Spinal cord (tissue), 10 donors: ENCODE data around the gene HSPB7. TPM values are rescaled to one million over a fixed set of nuclear protein-coding genes. Genes with fewer than 3 reads are reported as not detected.

Experiments
- DNase-seq, 6 donors: peaks; one replicate each; pipeline versions ENCODE4 v3.0.0 to v3.0.0-alpha.2; 2013 to 2015; ENCODE audit warnings: low spot score in 6 of 6, low read depth in 4 of 6
- H3K27ac ChIP-seq: one replicate; pipeline ENCODE4 v1.5.1; 2013; ENCODE audit warnings: low read depth, low read length, control low read depth
- H3K27me3 ChIP-seq: one replicate; pipeline ENCODE4 v1.6.1; 2013; ENCODE audit warnings: low read length; ENCODE audit not compliant: control insufficient read depth, insufficient read depth
- H3K36me3 ChIP-seq: one replicate; pipeline ENCODE4 v1.6.1; 2013; ENCODE audit warnings: low read length; ENCODE audit not compliant: control insufficient read depth, insufficient read depth
- H3K4me1 ChIP-seq: one replicate; pipeline ENCODE4 v1.6.1; 2013; ENCODE audit warnings: low read length; ENCODE audit not compliant: control insufficient read depth, insufficient read depth
- H3K4me3 ChIP-seq: one replicate; pipeline ENCODE4 v1.5.1; 2013; ENCODE audit warnings: low read depth, low read length, control low read depth
- H3K9me3 ChIP-seq: one replicate; pipeline ENCODE4 v1.6.1; 2013; ENCODE audit warnings: low read length; ENCODE audit not compliant: control insufficient read depth, insufficient read depth
- WGBS: methylation state at CpG from one replicate; pipeline ENCODE4 v1.1.5; 2013; ENCODE audit warnings: missing lambda C conversion rate; ENCODE audit not compliant: insufficient coverage; 5-methylcytosine and 5-hydroxymethylcytosine counted together
- polyA plus RNA-seq, 2 donors: library from polyadenylated mRNA; unstranded; fragments of 120-200 nt; gene quantifications; one replicate each; pipeline ENCODE4 v1.2.1, GENCODE V29; 2013; ENCODE audit not compliant: insufficient read length in 2 of 2
- total RNA-seq, 2 donors: library from RNA; depleted of rRNA in 1 of 2; stranded (reverse); fragments of 120-200 nt in 1 of 2; fragments of >200 nt in 1 of 2; gene quantifications; one replicate each; pipeline versions ENCODE4 v1.2.3 to v1.2.4, GENCODE V29; 2013 to 2014
- donor health status: healthy.

Gene HSPB7
- total and polyA plus RNA-seq, 4 donors: 1.4 to 2.7 (median 2.1) TPM

DNA sequence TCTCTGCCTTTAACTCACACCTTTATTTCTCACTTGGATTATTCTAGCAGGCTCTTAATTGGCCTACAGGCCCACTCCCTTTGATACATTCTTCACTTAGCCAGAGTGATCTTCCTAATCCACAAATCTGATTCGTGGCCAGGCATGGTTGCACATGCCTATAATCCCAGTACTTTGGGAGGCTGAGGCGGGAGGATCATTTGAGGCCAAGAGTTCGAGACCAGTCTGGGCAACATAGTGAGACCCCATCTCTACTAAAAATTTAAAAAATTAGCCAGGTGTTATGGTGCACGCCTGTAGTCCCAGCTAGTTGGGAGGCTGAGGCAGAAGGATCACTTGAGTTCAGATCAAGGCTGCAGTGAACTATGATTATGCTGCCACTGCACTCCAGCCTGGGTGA lies 44.1 kb downstream of the HSPB7 start:
- Histone ChIP-seq H3K27me3 (no peaks in the 10 kb centered on the region), H3K4me1 (peaks cover 7% of the 10 kb centered on the region), H3K9me3 (no peaks in the 10 kb centered on the region), H3K27ac (no peak overlapping the region), H3K36me3 (peaks cover 16% of the 10 kb centered on the region), H3K4me3 (no peak overlapping the region)
- WGBS: 100% methylated on average over 1 of the region's 4 CpGs
- DNase-seq: no peak

DNA sequence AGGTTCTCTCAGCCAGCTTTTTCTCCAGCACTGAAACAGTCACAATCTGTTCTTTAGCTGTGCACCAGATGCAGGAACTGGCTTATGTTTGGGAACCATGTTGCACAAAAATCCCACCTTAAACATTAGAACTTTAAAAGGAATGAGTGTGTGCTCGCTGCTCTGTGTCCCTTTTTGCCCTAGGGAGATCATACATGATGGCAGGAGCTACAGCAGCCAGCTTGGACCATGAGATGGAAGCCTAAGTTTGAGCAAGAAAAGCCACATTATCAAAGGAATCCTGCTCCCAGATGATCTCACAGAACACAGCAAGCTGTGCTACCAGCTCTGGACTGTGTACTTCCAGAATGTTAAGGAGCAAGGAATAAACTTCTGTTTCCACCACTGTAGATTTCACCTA lies 45.4 kb downstream of the HSPB7 start:
- 100% methylated on average over 1 of the region's 1 CpG for WGBS
- Histone ChIP-seq H3K27me3 (no peaks in the 10 kb centered on the region), H3K9me3 (no peaks in the 10 kb centered on the region), H3K36me3 (peaks cover 21% of the 10 kb centered on the region), H3K4me3 (no peak overlapping the region), H3K27ac (no peak overlapping the region), H3K4me1 (peaks cover 7% of the 10 kb centered on the region)
- no peak for DNase-seq

- peaks cover 20% of the 10 kb centered on the region for H3K4me1 ChIP-seq
- no peak for DNase-seq
Observed at GRCh38 chr1:15970911-15971310, 46.9 kb downstream of the HSPB7 start.

DNA sequence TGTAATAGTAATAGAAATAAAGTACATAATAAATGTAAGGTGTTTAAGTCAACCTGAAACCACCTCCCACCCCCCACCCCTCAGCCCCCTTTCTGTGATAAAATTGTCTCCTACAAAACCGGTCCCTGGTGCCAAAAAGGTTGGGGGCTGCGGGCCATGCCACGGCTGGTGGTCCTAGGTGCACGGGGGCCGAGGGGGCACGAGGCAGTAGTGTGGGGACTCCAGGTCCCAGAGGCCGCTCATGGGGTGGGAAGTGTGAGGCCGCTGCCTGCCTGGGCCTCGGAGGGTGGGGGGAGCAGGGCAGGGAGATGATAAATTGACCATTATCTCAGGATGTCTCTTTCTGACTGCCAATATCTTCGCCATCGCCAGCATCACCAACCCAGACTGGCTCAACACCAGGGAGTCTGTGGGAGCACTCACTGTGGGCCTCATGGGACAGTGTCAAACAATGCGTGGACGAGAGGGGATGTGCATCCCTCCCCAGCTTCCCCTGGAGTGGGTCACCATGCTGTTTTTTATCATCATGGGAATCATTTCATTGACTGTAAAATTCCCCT lies 48.4 kb downstream of the HSPB7 start:
- Histone ChIP-seq H3K27me3 (no peaks in the 10 kb centered on the region), H3K36me3 (peaks cover 26% of the 10 kb centered on the region), H3K4me1 (peaks cover 14% of the 10 kb centered on the region), H3K27ac (no peak overlapping the region), H3K9me3 (no peaks in the 10 kb centered on the region), H3K4me3 (no peak overlapping the region)
- DNase-seq: no peak
- WGBS: 94% methylated on average over 11 of the region's 13 CpGs

More at GRCh38 chr1:15970911-15971310, 46.9 kb downstream of the HSPB7 start:
- no peaks in the 10 kb centered on the region for H3K9me3 ChIP-seq
- H3K4me3 ChIP-seq: no peak overlapping the region
- H3K27me3 ChIP-seq: no peaks in the 10 kb centered on the region
- no peak overlapping the region for H3K27ac ChIP-seq
- H3K36me3 ChIP-seq: peaks cover 26% of the 10 kb centered on the region

- H3K27ac ChIP-seq: no peak overlapping the region
Observed at GRCh38 chr1:15968172-15968571, 49.7 kb downstream of the HSPB7 start.

GRCh38 chr1:15966956-15967344 lies 50.9 kb downstream of the HSPB7 start:
- Histone ChIP-seq H3K4me3 (no peak overlapping the region), H3K27me3 (no peaks in the 10 kb centered on the region), H3K4me1 (peaks cover 13% of the 10 kb centered on the region), H3K27ac (no peak overlapping the region), H3K9me3 (no peaks in the 10 kb centered on the region), H3K36me3 (peaks cover 22% of the 10 kb centered on the region)
- WGBS: 100% methylated on average over 1 of the region's 6 CpGs
- DNase-seq: no peak

More at GRCh38 chr1:15968172-15968571, 49.7 kb downstream of the HSPB7 start:
- 76% methylated on average over 4 of the region's 5 CpGs for WGBS
- Histone ChIP-seq H3K36me3 (peaks cover 28% of the 10 kb centered on the region), H3K4me1 (peaks cover 13% of the 10 kb centered on the region), H3K27me3 (no peaks in the 10 kb centered on the region), H3K4me3 (no peak overlapping the region), H3K9me3 (no peaks in the 10 kb centered on the region)
- no peak for DNase-seq

DNA sequence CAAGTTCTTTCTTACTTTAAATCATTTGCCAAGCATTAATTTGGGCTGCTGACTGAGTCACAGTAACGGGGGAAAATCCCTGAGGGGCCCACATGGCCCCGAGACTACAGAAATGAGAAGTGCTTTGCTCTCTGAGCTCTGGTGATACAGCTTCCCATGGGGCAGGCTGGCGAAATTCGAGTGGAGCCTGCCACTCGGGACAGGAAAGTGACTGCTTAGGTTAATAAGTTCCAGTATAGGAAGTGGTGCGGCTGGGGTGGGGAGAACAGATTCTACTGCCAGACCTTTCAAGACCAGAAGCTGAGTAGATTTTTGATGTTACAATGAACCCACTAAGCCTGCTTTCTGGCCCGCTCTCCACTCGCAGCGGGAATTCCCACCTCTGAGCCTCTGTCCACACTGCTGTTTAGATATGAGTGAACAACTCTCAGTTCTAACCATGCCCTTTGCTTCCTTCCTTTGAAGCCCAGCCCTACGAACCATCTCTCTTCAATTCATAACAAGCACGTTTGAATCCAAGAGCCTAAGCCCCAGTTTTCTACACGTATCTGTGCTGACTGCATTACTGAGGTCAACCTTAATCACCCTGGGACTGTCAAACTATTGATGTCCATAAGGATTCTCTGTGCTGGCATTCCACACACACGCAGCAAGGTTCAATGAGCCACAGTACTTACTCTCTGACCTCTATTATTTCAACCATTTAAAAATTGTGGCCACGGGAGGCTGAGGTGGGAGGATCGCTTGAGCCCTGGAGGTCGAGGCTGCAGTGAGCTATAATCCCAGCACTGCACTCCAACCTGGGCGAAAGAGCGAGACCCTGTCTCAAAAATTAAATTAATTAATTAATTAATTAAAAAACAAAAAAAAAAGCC lies 51.5 kb downstream of the HSPB7 start:
- no peak for DNase-seq
- H3K4me3 ChIP-seq: no peak overlapping the region
- H3K27ac ChIP-seq: peak overlapping the region; percentile 3
- no peaks in the 10 kb centered on the region for H3K9me3 ChIP-seq
- H3K27me3 ChIP-seq: no peaks in the 10 kb centered on the region
- H3K36me3 ChIP-seq: peaks cover 20% of the 10 kb centered on the region
- peaks cover 16% of the 10 kb centered on the region for H3K4me1 ChIP-seq
- 57% methylated on average over 9 of the region's 18 CpGs for WGBS

DNA sequence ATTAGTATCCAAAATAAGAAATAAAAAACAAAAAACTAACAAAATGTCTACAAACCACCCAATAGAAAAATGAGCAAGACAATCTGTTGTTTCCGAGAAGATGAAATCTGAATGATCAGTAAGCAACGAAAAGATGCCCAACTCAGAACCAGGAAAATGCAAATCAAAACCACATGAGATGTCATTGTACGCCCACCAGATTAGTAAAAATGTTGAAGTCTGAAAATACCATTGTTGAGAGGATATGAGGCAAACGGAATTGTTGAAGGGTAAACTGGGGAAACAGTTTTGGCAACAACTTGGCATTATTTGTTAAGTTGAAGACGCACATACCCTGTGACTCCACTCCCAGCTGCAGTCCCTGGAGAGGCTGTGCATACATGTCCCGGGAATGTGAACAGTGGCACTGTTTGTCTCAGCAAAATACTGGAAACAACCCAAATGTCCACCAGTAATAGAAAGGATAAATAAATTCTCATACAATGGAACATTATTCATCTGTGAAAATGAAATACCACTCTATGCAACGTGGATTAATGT lies 52.5 kb downstream of the HSPB7 start:
- peaks cover 20% of the 10 kb centered on the region for H3K36me3 ChIP-seq
- H3K27me3 ChIP-seq: no peaks in the 10 kb centered on the region
- peaks cover 16% of the 10 kb centered on the region for H3K4me1 ChIP-seq
- H3K9me3 ChIP-seq: no peaks in the 10 kb centered on the region
- peak overlapping the region; percentile 21 for H3K27ac ChIP-seq
- H3K4me3 ChIP-seq: no peak overlapping the region
- DNase-seq: peak in 2 of 6 donors; percentile 43 to 69
- WGBS: 58% methylated on average over 4 of the region's 7 CpGs
